Measurements from ENCODE around the gene SMIM43. TPM values are rescaled to one million over a fixed set of nuclear protein-coding genes. Genes with fewer than 3 reads are reported as not detected.

Gene SMIM43
- polyA plus RNA-seq, 1 donor (not counting 4 experiments of a cell fraction or from before 2014, with no cell fraction given): 0.03 TPM

DNA sequence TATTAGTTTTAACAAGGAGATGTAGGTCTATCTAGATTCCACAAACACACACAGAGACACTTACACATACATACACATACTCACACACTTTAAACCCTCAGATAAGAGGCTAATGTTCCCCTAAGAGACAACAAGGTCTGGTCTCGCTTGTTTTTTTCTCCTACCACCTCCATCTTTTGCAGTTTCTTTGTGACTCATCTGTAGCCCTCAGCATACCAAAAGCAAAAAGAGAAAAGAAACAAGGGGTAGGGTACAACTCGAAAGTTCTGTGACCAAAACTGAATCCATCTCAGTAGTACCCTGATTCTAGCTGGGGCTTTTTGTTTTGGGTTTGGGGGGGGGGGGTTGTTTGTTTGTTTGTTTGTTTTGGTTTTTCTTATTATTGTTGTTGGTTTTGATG lies 23.9 kb upstream of the SMIM43 start:
- Histone ChIP-seq H3K36me3 (ENCODE audit: control insufficient read depth in 2 of 2, extremely low read depth in 1 of 2, insufficient read depth in 2 of 2, low read length in 2 of 2) (no peaks in the 10 kb centered on the region), H3K9me3 (ENCODE audit: control insufficient read depth, low read depth, low read length) (no peaks in the 10 kb centered on the region), H3K4me3 (ENCODE audit: control insufficient read depth in 2 of 3, extremely low read depth in 1 of 3, insufficient read depth in 2 of 3, low read depth in 1 of 3, low read length in 3 of 3) (no peak overlapping the region), H3K27ac (ENCODE audit: control insufficient read depth, insufficient read depth, low read length) (no peak overlapping the region), H3K27me3 (ENCODE audit: control insufficient read depth, extremely low read depth, insufficient read depth, low read length) (no peaks in the 10 kb centered on the region), H3K9me1 (ENCODE audit: control insufficient read depth, extremely low read depth, insufficient read depth, low read length) (peaks cover 2% of the 10 kb centered on the region), H3K9ac (ENCODE audit: control insufficient read depth, extremely low read depth, insufficient read depth, low read length) (no peak overlapping the region), H3K4me2 (ENCODE audit: control insufficient read depth, extremely low read depth, insufficient read depth, low read depth, low read length) (no peak overlapping the region), H2AFZ (ENCODE audit: control insufficient read depth, low read length) (no peak overlapping the region), H4K20me1 (ENCODE audit: control insufficient read depth, extremely low read depth, insufficient read depth, low read length) (no peaks in the 10 kb centered on the region), H3K4me1 (ENCODE audit: control insufficient read depth, extremely low read depth, insufficient read depth, low read length) (peaks cover 35% of the 10 kb centered on the region), H3K79me2 (ENCODE audit: control insufficient read depth, insufficient read depth, low read length) (no peaks in the 10 kb centered on the region)
- dilution Hi-C loops (cut with MboI; ENCODE audit: extremely low pct_ligation_motif_present, low sequenced_read_pairs): no loop called here
- no peak for TF ChIP-seq EZH2 (IDR thresholded peaks at IDR 0.05; ENCODE audit: low read length)
- TF ChIP-seq, protein P1, sequence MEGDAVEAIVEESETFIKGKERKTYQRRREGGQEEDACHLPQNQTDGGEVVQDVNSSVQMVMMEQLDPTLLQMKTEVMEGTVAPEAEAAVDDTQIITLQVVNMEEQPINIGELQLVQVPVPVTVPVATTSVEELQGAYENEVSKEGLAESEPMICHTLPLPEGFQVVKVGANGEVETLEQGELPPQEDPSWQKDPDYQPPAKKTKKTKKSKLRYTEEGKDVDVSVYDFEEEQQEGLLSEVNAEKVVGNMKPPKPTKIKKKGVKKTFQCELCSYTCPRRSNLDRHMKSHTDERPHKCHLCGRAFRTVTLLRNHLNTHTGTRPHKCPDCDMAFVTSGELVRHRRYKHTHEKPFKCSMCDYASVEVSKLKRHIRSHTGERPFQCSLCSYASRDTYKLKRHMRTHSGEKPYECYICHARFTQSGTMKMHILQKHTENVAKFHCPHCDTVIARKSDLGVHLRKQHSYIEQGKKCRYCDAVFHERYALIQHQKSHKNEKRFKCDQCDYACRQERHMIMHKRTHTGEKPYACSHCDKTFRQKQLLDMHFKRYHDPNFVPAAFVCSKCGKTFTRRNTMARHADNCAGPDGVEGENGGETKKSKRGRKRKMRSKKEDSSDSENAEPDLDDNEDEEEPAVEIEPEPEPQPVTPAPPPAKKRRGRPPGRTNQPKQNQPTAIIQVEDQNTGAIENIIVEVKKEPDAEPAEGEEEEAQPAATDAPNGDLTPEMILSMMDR (optimal IDR thresholded peaks at IDR 0.05 in 1 of 3, IDR thresholded peaks at IDR 0.05 in 1 of 3, conservative IDR thresholded peaks at IDR 0.05 in 1 of 3; ENCODE audit: extremely low read depth in 1 of 3, insufficient read depth in 2 of 3, low read length in 3 of 3): no peak
- FAIRE-seq (no peak), DNase-seq (ENCODE audit: low read depth, low spot score) (no peak)

DNA sequence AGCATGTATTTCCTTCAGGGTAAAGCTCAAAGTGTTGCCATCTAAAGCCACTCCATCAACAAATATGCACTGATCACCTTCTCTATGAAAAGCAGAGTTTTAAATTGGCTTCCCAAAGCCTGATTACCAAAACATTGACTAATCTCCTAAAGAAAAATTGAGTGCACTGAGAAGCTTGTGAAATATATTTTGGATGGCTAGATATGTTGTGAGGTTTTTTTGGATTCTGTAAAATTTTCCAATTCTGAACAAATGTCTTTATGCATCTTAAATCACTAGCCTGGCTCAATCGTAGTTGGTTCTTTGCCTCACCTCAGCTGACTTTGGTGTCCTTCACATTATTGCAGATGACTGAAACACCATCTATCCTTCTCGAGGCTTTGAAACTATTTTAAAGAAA lies 21.3 kb upstream of the SMIM43 start:
- no peak overlapping the region for H3K27ac ChIP-seq (ENCODE audit: control insufficient read depth, insufficient read depth, low read length)
- H3K9me3 ChIP-seq (ENCODE audit: control insufficient read depth, low read depth, low read length): no peaks in the 10 kb centered on the region
- dilution Hi-C loops (cut with MboI; ENCODE audit: extremely low pct_ligation_motif_present, low sequenced_read_pairs): no loop called here
- no peak for DNase-seq (ENCODE audit: low read depth, low spot score)
- H3K79me2 ChIP-seq (ENCODE audit: control insufficient read depth, insufficient read depth, low read length): no peaks in the 10 kb centered on the region
- H3K9me1 ChIP-seq (ENCODE audit: control insufficient read depth, extremely low read depth, insufficient read depth, low read length): peaks cover 2% of the 10 kb centered on the region
- FAIRE-seq: no peak
- no peak overlapping the region for H3K4me3 ChIP-seq (ENCODE audit: control insufficient read depth in 2 of 3, extremely low read depth in 1 of 3, insufficient read depth in 2 of 3, low read depth in 1 of 3, low read length in 3 of 3)
- no peaks in the 10 kb centered on the region for H4K20me1 ChIP-seq (ENCODE audit: control insufficient read depth, extremely low read depth, insufficient read depth, low read length)
- peaks cover 29% of the 10 kb centered on the region for H3K4me1 ChIP-seq (ENCODE audit: control insufficient read depth, extremely low read depth, insufficient read depth, low read length)
- TF ChIP-seq EZH2 (IDR thresholded peaks at IDR 0.05; ENCODE audit: low read length): no peak
- TF ChIP-seq, protein P1 (optimal IDR thresholded peaks at IDR 0.05 in 1 of 3, IDR thresholded peaks at IDR 0.05 in 1 of 3, conservative IDR thresholded peaks at IDR 0.05 in 1 of 3; ENCODE audit: extremely low read depth in 1 of 3, insufficient read depth in 2 of 3, low read length in 3 of 3): no peak
- H3K36me3 ChIP-seq (ENCODE audit: control insufficient read depth in 2 of 2, extremely low read depth in 1 of 2, insufficient read depth in 2 of 2, low read length in 2 of 2): no peaks in the 10 kb centered on the region
- H3K27me3 ChIP-seq (ENCODE audit: control insufficient read depth, extremely low read depth, insufficient read depth, low read length): no peaks in the 10 kb centered on the region
- no peak overlapping the region for H3K4me2 ChIP-seq (ENCODE audit: control insufficient read depth, extremely low read depth, insufficient read depth, low read depth, low read length)
- no peak overlapping the region for H2AFZ ChIP-seq (ENCODE audit: control insufficient read depth, low read length)
- no peak overlapping the region for H3K9ac ChIP-seq (ENCODE audit: control insufficient read depth, extremely low read depth, insufficient read depth, low read length)

All from keratinocyte (primary cell).